ENCODE measurements around the gene HYAL4.
"Not testable (repeated sequence)": the region's sequence is repeated elsewhere in the genome, so short reads cannot be mapped to it uniquely, and the experiment has no call there.

DNA sequence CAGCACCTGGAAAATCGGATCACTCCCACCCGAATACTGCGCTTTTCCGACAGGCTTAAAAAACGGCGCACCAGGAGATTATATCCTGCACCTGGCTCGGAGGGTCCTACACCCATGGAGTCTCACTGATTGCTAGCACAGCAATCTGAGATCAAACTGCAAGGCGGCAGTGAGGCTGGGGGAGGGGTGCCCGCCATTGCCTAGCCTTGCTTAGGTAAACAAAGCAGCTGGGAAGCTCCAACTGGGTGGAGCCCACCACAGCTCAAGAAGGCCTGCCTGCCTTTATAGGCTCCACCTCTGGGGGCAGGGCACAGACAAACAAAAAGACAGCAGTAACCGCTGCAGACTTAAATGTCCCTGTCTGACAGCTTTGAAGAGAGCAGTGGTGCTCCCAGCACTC is 49.8 kb downstream of the HYAL4 start:
- TF ChIP-seq, protein P1, sequence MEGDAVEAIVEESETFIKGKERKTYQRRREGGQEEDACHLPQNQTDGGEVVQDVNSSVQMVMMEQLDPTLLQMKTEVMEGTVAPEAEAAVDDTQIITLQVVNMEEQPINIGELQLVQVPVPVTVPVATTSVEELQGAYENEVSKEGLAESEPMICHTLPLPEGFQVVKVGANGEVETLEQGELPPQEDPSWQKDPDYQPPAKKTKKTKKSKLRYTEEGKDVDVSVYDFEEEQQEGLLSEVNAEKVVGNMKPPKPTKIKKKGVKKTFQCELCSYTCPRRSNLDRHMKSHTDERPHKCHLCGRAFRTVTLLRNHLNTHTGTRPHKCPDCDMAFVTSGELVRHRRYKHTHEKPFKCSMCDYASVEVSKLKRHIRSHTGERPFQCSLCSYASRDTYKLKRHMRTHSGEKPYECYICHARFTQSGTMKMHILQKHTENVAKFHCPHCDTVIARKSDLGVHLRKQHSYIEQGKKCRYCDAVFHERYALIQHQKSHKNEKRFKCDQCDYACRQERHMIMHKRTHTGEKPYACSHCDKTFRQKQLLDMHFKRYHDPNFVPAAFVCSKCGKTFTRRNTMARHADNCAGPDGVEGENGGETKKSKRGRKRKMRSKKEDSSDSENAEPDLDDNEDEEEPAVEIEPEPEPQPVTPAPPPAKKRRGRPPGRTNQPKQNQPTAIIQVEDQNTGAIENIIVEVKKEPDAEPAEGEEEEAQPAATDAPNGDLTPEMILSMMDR (IDR thresholded peaks at IDR 0.05; ENCODE audit: insufficient read depth, low read length, poor library complexity, severe bottlenecking) = not testable (repeated sequence)
- not testable (repeated sequence) for TF ChIP-seq EZH2phosphoT487 (conservative IDR thresholded peaks at IDR 0.05; ENCODE audit: low read length)
